Colonic mucosa (tissue), 4 donors: ENCODE measurements around the gene C6orf89. TPM values are rescaled to one million over a fixed set of nuclear protein-coding genes. Genes with fewer than 3 reads are reported as not detected.

Source experiments
- DNase-seq: peaks from one replicate; pipeline ENCODE4 v3.0.0-alpha.2; 2020
- H3K27ac ChIP-seq: fragments of 200-600 bp; one replicate; pipeline ENCODE4 v1.8.0; 2021
- H3K27me3 ChIP-seq: fragments of 200-600 bp; one replicate; pipeline ENCODE4 v1.8.0; 2021
- H3K36me3 ChIP-seq: fragments of 200-600 bp; one replicate; pipeline ENCODE4 v1.8.0; 2021
- H3K4me1 ChIP-seq: fragments of 200-600 bp; one replicate; pipeline ENCODE4 v1.8.0; 2021; ENCODE audit warnings: mild to moderate bottlenecking
- H3K4me3 ChIP-seq: fragments of 200-600 bp; one replicate; pipeline ENCODE4 v1.8.0; 2021
- H3K9ac ChIP-seq, 2 donors: one replicate each; pipeline ENCODE4 v1.7.0; 2013; ENCODE audit warnings: control low read depth in 2 of 2, low read depth in 2 of 2, low read length in 2 of 2
- H3K9me3 ChIP-seq: fragments of 200-600 bp; one replicate; pipeline ENCODE4 v1.8.0; 2021
- intact Hi-C: fragments of 100-400 bp; cut with DNase I; formaldehyde crosslinking; loops from one replicate; pipeline ENCODE4 v1.14.1; 2022
- total RNA-seq, 2 donors: library from RNA; stranded (reverse); fragmentation: NEBNext Ultra II Directional in 1 of 2; extraction: Animal tissue kit (Norgen Biotek cat#: 25700) in 1 of 2; gene quantifications; one replicate each; pipeline ENCODE4 v1.2.1, GENCODE V29; 2021
- TF ChIP-seq, protein P1 (sequence below): fragments of 200-600 bp; IDR thresholded peaks from one replicate; pipeline ENCODE4 v1.8.0; 2022; ENCODE audit warnings: antibody characterized with exemption, mild to moderate bottlenecking
- donor health status: healthy.
- donor health status: DM: no; HTN: no; CAD: no.
- donor health status: DM: no; HTN: no; CAD: no.

The C6orf89 gene
- total RNA-seq, 2 donors from 2014 or later: 46.3 to 49.5 TPM

DNA sequence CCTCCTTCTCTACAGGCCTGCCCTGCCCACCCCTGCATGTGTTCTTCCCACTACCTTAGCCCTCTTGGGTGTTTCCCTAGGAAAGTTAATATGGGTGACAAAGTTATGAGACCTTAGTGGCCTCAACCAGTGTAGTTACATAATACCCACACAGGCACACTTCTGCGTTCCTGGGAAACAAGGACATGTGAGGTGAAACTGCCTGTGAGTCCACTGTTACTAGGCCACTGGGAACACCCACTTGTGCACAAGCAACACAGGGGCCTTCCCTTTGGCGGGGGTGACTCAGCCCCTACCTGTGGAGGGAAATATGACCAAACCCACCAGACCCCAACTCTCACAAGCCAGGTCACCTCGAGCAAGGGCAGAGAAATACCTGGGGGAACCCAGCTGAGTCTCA is 81.5 kb downstream of the C6orf89 start:
- intact Hi-C loops: no loop called here
- no peaks in the 10 kb centered on the region for H3K4me1 ChIP-seq
- DNase-seq: no peak
- peaks cover 16% of the 10 kb centered on the region for H3K36me3 ChIP-seq
- no peak overlapping the region for H3K27ac ChIP-seq
- H3K27me3 ChIP-seq: no peaks in the 10 kb centered on the region
- H3K4me3 ChIP-seq: no peak overlapping the region
- TF ChIP-seq, protein P1, sequence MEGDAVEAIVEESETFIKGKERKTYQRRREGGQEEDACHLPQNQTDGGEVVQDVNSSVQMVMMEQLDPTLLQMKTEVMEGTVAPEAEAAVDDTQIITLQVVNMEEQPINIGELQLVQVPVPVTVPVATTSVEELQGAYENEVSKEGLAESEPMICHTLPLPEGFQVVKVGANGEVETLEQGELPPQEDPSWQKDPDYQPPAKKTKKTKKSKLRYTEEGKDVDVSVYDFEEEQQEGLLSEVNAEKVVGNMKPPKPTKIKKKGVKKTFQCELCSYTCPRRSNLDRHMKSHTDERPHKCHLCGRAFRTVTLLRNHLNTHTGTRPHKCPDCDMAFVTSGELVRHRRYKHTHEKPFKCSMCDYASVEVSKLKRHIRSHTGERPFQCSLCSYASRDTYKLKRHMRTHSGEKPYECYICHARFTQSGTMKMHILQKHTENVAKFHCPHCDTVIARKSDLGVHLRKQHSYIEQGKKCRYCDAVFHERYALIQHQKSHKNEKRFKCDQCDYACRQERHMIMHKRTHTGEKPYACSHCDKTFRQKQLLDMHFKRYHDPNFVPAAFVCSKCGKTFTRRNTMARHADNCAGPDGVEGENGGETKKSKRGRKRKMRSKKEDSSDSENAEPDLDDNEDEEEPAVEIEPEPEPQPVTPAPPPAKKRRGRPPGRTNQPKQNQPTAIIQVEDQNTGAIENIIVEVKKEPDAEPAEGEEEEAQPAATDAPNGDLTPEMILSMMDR: no peak
- H3K9me3 ChIP-seq: no peaks in the 10 kb centered on the region
- no peak overlapping the region for H3K9ac ChIP-seq

GRCh38 chr6:36967757-36968156 is 82.0 kb downstream of the C6orf89 start:
- TF ChIP-seq, protein P1: no peak
- Histone ChIP-seq H3K9me3 (no peaks in the 10 kb centered on the region), H3K4me3 (no peak overlapping the region), H3K36me3 (peaks cover 20% of the 10 kb centered on the region), H3K9ac (no peak overlapping the region), H3K27me3 (no peaks in the 10 kb centered on the region), H3K27ac (no peak overlapping the region), H3K4me1 (no peaks in the 10 kb centered on the region)
- intact Hi-C loops: no loop called here
- no peak for DNase-seq

DNA sequence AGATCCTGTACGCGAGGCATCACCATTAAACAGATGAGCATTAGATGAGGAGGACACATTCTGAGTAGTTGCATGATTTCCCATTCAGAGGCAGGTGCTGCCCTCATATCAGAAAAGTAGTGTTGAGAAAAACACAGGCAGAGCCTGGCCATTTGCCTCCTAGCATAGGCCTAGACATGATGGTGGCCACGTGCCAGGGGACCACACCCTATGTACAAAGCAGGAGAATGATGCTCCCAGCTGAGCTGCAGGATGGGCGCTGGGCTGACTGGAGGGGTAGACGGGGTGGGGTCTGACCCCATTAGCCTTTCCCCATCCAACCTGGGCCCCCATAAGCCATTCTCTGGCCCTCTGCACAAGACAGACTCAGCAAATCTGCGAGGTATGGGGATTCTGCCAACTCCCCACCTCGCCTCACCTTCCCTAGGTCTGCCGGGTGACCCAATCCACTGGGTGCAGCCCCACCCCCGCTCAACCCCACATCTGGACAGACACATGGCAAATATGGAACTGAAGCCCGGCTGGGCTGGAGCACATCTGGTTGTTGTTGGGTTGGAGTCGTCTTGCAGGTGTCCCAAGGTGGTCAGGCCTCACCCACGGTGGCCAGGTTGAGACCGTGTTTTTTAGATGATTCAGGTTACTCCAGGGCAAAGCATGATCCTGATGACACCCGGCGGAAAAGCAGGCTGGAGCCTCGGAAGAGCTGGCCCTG is 82.7 kb downstream of the C6orf89 start:
- no peaks in the 10 kb centered on the region for H3K4me1 ChIP-seq
- no peak overlapping the region for H3K9ac ChIP-seq
- no peak overlapping the region for H3K27ac ChIP-seq
- intact Hi-C loops: no loop called here
- peaks cover 25% of the 10 kb centered on the region for H3K36me3 ChIP-seq
- H3K4me3 ChIP-seq: no peak overlapping the region
- TF ChIP-seq, protein P1: no peak
- peak; percentile 45 for DNase-seq
- H3K27me3 ChIP-seq: no peaks in the 10 kb centered on the region
- H3K9me3 ChIP-seq: no peaks in the 10 kb centered on the region

DNA sequence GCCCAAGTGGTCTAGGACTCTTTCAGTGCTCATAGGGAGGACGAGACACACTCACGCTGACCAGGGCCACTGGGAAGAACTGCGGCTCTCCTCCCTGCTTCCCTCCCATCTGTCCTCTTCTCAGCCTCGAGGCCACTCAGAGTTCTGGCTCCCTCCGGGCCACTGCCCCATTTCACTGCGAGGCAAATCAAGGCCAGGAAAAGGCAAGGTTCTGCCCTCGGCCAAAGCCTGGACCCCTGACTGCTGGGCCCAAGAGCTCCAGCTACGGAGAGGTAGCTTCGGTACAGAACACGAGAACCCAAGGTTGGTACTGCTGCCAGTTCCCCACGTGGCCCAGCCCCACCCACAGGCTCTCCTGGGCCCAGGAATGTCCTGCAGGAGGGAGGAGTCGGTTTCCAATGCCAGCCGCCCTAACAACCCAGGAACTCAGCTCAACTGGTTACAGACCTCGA is 83.5 kb downstream of the C6orf89 start:
- H3K4me3 ChIP-seq: no peak overlapping the region
- H3K4me1 ChIP-seq: no peaks in the 10 kb centered on the region
- no peak for DNase-seq
- H3K27me3 ChIP-seq: no peaks in the 10 kb centered on the region
- no peaks in the 10 kb centered on the region for H3K9me3 ChIP-seq
- intact Hi-C loops: no loop called here
- H3K36me3 ChIP-seq: peaks cover 30% of the 10 kb centered on the region
- TF ChIP-seq, protein P1: no peak
- no peak overlapping the region for H3K27ac ChIP-seq
- no peak overlapping the region for H3K9ac ChIP-seq

DNA sequence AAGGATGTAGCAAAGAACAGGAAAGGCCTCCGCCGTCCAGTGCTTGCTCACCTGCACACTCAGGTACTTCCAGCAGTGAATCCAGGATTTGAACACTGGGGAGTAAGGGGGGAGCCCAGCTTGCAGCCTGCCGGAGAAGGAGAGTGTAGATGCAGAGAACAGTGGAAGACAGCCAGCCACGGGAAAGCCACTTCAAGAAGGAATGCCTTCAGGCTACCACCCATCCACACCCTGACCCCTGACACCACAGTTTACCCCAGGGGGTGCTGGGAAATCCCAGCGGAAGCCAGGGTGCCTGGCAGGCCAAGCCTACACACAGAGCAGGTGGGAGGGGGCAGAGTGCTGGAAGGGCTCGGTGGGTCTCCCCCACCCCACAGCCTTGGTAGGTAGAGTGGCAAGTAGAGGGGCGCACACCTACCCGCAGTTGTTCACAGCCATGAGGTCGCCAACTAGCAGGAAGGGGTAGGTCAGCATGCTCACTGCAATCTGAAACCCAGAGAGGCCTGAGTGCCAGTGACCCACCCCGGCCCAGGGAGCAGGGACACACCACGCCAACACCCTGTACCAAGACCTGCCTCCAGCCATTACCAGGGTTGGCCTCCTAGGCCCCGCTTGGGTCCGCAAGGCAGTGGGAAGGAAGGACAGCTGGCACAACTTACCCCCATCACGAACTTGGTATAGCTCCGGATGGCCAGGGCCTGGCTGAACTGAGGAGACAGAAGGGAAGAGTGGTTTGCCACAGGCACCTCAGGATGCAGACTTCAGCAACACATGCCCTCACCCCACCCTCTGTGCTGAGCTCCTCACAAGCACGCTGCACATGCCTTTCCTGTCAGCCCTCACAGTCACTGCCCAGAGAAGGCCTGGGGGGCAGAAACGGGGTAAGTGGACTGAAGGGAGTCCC is 84.5 kb downstream of the C6orf89 start:
- H3K27me3 ChIP-seq: no peaks in the 10 kb centered on the region
- no peak overlapping the region for H3K9ac ChIP-seq
- peaks cover 33% of the 10 kb centered on the region for H3K36me3 ChIP-seq
- TF ChIP-seq, protein P1: no peak
- no peak overlapping the region for H3K27ac ChIP-seq
- intact Hi-C loops: no loop called here
- no peak for DNase-seq
- H3K9me3 ChIP-seq: no peaks in the 10 kb centered on the region
- no peaks in the 10 kb centered on the region for H3K4me1 ChIP-seq
- no peak overlapping the region for H3K4me3 ChIP-seq
